GM19397 (cell line): ENCODE results near the gene PBOV1.

Experiments used
- ATAC-seq: cut with Tn5 transposase; IDR thresholded peaks from one replicate; pipeline ENCODE4 v1.9.1; 2021; ENCODE audit warnings: mild to moderate bottlenecking, moderate library complexity; ENCODE audit not compliant: unreplicated experiment

The PBOV1 gene

GRCh38 chr6:138218449-138218848, at the start of gene PBOV1:
Gene PBOV1 (minus strand): TSS chr6:138218491. CDS start chr6:138218395, 96 bp downstream.
- ATAC-seq: no peak

- ATAC-seq: no peak
Measured at GRCh38 chr6:138266095-138266494, 47.8 kb upstream of the PBOV1 start.

- no peak for ATAC-seq
Measured at GRCh38 chr6:138264372-138264880, 46.1 kb upstream of the PBOV1 start.

- ATAC-seq: no peak
Measured at GRCh38 chr6:138263963-138264362, 45.7 kb upstream of the PBOV1 start.

- ATAC-seq: no peak
Measured at GRCh38 chr6:138261116-138261780, 43.0 kb upstream of the PBOV1 start.

- ATAC-seq: no peak
Measured at GRCh38 chr6:138258991-138259390, 40.7 kb upstream of the PBOV1 start.

GRCh38 chr6:138258197-138258596, 39.9 kb upstream of the PBOV1 start:
- no peak for ATAC-seq

GRCh38 chr6:138257638-138258040, 39.3 kb upstream of the PBOV1 start:
- no peak for ATAC-seq

- no peak for ATAC-seq
Measured at GRCh38 chr6:138255443-138255842, 37.2 kb upstream of the PBOV1 start.

GRCh38 chr6:138253731-138254130, 35.4 kb upstream of the PBOV1 start:
- no peak for ATAC-seq

GRCh38 chr6:138250513-138251247, 32.4 kb upstream of the PBOV1 start:
- no peak for ATAC-seq

GRCh38 chr6:138250053-138250452, 31.8 kb upstream of the PBOV1 start:
- ATAC-seq: no peak

- ATAC-seq: no peak
Measured at GRCh38 chr6:138248878-138249277, 30.6 kb upstream of the PBOV1 start.

- no peak for ATAC-seq
Measured at GRCh38 chr6:138248011-138248410, 29.7 kb upstream of the PBOV1 start.

GRCh38 chr6:138246650-138247440, 28.6 kb upstream of the PBOV1 start:
- no peak for ATAC-seq

- no peak for ATAC-seq
Measured at GRCh38 chr6:138245751-138246150, 27.5 kb upstream of the PBOV1 start.

GRCh38 chr6:138242987-138243592, 24.8 kb upstream of the PBOV1 start:
- ATAC-seq: no peak

- ATAC-seq: no peak
Measured at GRCh38 chr6:138241934-138242333, 23.6 kb upstream of the PBOV1 start.

GRCh38 chr6:138241381-138241780, 23.1 kb upstream of the PBOV1 start:
- no peak for ATAC-seq

- no peak for ATAC-seq
Measured at GRCh38 chr6:138240476-138241245, 22.4 kb upstream of the PBOV1 start.
